ENCODE results near the gene APBB2.

- TF ChIP-seq CTCF (IDR thresholded peaks at IDR 0.05) (no peak), POLR2A (IDR thresholded peaks at IDR 0.05) (no peak)
Observed at GRCh38 chr4:40789031-40789430, 425.3 kb downstream of the APBB2 start.
